GM19397 (cell line): Measurements from ENCODE around the gene FOXP1.

Source experiments
- ATAC-seq: cut with Tn5 transposase; IDR thresholded peaks from one replicate; pipeline ENCODE4 v1.9.1; 2021; ENCODE audit warnings: mild to moderate bottlenecking, moderate library complexity; ENCODE audit not compliant: unreplicated experiment

Gene FOXP1

GRCh38 chr3:71228156-71228866, 355.2 kb downstream of the FOXP1 start:
- no peak for ATAC-seq

- ATAC-seq: peak; percentile 6
Measured at GRCh38 chr3:71227270-71227661, 356.3 kb downstream of the FOXP1 start.

- peak; percentile 89 for ATAC-seq
Measured at GRCh38 chr3:71226565-71227269, 356.8 kb downstream of the FOXP1 start.

GRCh38 chr3:71225951-71226564, 357.5 kb downstream of the FOXP1 start:
- ATAC-seq: peak; percentile 7

GRCh38 chr3:71225002-71225684, 358.4 kb downstream of the FOXP1 start:
- no peak for ATAC-seq

- ATAC-seq: peak; percentile 85
Measured at GRCh38 chr3:71219744-71220638, 363.5 kb downstream of the FOXP1 start.

GRCh38 chr3:71218508-71218907, 365.0 kb downstream of the FOXP1 start:
- no peak for ATAC-seq

GRCh38 chr3:71217640-71218222, 365.8 kb downstream of the FOXP1 start:
- no peak for ATAC-seq

- ATAC-seq: no peak
Measured at GRCh38 chr3:71215351-71215750, 368.2 kb downstream of the FOXP1 start.

- no peak for ATAC-seq
Measured at GRCh38 chr3:71214797-71215196, 368.7 kb downstream of the FOXP1 start.

- no peak for ATAC-seq
Measured at GRCh38 chr3:71214016-71214415, 369.5 kb downstream of the FOXP1 start.

GRCh38 chr3:71211083-71211482, 372.4 kb downstream of the FOXP1 start:
- no peak for ATAC-seq

GRCh38 chr3:71210257-71211007, 373.1 kb downstream of the FOXP1 start:
- no peak for ATAC-seq

GRCh38 chr3:71208211-71209095, 375.1 kb downstream of the FOXP1 start:
- ATAC-seq: no peak

GRCh38 chr3:71207632-71208031, 375.9 kb downstream of the FOXP1 start:
- ATAC-seq: no peak

GRCh38 chr3:71206305-71207165, 377.0 kb downstream of the FOXP1 start:
- no peak for ATAC-seq

GRCh38 chr3:71203727-71204488, 379.6 kb downstream of the FOXP1 start:
- ATAC-seq: no peak
